Stimulated activated CD8-positive, alpha-beta memory T cell treated with anti-CD3 and anti-CD28 coated beads, Interleukin-12 subunit alpha, Interleukin-12 subunit beta, amount 100 ng/mL, for 24 hours (primary cell): ENCODE results near the gene MGAM2.

Experiments
- DNase-seq: peaks from one replicate; pipeline ENCODE4 v3.0.0-alpha.2; 2020; ENCODE audit errors: extremely low read depth

MGAM2 gene

GRCh38 chr7:142120524-142120923 is 9.0 kb downstream of the MGAM2 start:
- DNase-seq = no peak

DNA sequence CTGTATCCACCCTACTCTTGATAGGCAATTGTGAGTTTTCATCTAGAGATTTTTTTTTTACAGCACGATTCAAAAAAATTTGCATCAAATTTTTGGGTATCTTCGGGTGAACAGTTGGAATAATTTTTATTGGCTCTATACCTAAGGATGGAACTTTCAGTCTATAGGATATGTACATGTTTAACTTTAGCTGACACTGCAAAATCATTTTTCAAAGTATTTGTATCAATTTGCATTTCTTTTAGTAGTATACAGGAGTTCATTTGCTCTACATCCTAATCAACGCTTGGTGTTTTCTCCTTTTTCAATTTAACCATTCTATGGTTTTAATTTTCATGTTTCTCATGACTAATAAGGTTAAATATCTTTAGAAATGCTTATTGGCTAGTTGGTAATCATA is 11.7 kb downstream of the MGAM2 start:
- DNase-seq = no peak

GRCh38 chr7:142125256-142125955 is 13.9 kb downstream of the MGAM2 start:
- DNase-seq = no peak

GRCh38 chr7:142130267-142130666 is 18.7 kb downstream of the MGAM2 start:
- no peak for DNase-seq

- DNase-seq = no peak
Measured at GRCh38 chr7:142131439-142132185, 20.1 kb downstream of the MGAM2 start.

GRCh38 chr7:142133731-142134148 is 22.2 kb downstream of the MGAM2 start:
- DNase-seq = no peak

GRCh38 chr7:142134909-142135308 is 23.4 kb downstream of the MGAM2 start:
- DNase-seq = no peak

GRCh38 chr7:142138996-142139395 is 27.5 kb downstream of the MGAM2 start:
- DNase-seq = no peak

- no peak for DNase-seq
Measured at GRCh38 chr7:142139597-142140400, 28.3 kb downstream of the MGAM2 start.

DNA sequence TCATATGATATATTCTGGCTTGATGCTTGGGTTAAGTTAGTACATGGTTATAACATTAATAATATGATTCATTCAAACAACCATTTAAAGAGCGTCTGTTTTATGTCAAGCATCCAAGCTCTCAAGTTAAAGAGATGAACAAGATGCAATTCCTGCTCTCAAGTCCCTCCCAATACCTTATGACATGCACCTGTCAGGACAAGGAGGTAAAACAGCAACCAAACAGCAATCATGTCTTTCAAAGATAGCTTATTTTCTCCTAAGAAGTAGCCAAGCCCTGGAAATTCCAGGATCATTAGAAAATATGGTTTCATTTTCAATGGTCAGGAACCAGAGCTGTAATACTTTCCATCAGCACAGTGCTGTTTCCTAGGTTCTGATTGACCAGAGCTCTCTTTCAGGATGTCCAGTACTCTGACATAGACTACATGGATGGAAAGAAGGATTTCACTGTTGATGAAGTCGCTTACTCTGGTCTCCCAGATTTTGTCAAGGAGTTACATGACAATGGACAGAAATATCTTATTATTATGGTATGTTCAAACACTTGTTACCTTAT is 29.0 kb downstream of the MGAM2 start:
- no peak for DNase-seq

GRCh38 chr7:142142702-142143101 is 31.2 kb downstream of the MGAM2 start:
- DNase-seq = no peak

DNA sequence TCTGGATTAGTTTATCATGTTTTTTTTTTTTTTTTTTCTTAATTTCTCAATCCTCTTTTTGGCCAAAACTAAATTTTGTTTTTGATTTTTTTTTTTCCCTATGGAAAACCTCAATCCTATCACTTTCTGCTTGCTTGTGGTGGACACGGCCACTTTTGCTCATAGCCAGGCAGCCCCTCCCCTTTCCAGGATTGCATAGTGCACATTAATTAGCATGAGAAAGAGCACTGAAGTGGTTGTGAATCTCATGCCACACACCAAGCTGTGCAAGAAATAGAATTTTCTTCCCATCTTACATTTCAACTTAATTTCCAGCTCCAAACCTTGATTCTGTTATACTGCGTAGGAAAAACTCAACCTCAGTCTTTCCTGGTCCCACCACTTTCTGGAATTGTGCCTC is 34.6 kb downstream of the MGAM2 start:
- DNase-seq = no peak

GRCh38 chr7:142150356-142150755 is 38.8 kb downstream of the MGAM2 start:
- DNase-seq = no peak

DNA sequence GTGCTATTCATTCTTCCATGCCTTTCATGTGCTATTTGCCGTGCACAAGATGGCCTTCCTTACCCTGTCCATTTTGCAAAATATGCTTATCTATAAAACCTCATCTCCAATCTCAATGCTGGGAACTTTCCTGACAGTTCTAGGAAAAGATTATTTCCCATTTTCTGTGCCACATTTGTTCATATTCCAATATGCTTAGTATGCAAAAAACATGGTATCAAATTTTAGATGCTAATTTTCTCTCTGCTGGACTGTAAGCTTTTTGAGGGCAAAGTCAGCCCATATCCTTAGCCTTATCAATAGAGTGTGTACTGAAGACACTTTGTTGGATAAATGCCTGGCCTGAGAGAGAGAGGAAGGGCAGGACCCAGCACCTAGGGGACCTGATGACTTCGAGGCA is 39.4 kb downstream of the MGAM2 start:
- DNase-seq = no peak

- no peak for DNase-seq
Measured at GRCh38 chr7:142152076-142152475, 40.6 kb downstream of the MGAM2 start.

GRCh38 chr7:142153400-142153799 is 41.9 kb downstream of the MGAM2 start:
- DNase-seq = no peak

- DNase-seq = no peak
Measured at GRCh38 chr7:142158736-142159496, 47.4 kb downstream of the MGAM2 start.

DNA sequence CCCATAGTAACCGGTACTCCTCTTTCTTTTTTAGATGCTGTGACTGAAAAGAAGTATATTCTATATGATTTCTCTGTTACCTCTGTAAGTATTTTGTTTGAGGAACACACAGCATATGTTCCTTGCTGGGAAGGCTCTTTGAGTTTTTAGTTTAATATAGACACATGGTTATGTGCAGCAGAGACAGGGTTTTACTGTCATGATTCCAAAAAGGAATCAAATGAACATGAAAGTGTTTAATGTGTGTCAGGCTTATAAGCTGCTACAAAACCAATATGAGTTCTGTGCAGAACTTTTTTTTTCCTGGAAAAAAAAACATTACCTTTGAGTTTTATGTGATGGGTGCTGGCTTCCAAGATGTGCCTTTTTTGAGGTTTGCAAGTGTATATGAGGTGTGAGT is 50.4 kb downstream of the MGAM2 start:
- no peak for DNase-seq

- DNase-seq = no peak
Measured at GRCh38 chr7:142168746-142169145, 57.2 kb downstream of the MGAM2 start.

- no peak for DNase-seq
Measured at GRCh38 chr7:142172932-142173331, 61.4 kb downstream of the MGAM2 start.

DNA sequence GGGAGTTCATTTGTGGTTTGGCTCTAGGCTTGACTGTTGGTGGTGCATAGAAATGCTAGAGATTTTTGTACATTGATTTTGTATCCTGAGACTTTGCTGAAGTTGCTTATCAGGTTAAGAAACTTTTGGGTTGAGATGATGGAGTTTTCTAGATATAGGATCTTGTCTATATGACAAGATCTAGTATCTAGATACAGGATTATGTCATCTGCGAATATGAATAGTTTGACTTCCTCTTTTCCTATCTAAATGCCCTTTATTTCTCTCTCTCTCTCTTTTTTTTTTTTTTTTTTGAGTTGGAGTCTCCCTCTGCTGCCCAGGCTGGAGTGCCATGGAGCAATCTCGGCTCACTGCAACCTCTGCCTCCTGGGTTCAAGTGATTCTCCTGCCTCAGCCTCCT is 62.9 kb downstream of the MGAM2 start:
- DNase-seq = no peak

DNA sequence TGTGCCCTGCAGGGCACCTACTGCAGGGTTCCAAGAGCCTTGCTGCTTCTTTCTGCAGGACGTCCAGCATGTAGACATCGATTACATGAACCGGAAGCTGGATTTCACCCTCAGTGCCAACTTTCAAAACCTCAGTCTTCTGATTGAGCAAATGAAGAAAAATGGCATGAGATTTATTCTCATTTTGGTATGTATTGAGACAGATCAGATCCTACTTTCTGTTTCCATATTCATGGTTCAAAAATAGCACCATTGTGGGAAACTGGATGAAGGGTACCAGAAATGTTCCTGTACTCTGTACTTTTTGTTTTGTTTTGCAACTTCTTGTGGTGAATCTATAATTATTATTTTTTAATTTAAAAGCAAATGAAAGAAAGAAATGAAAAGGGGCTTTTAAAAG is 64.1 kb downstream of the MGAM2 start:
- DNase-seq = no peak
